Measurements from ENCODE around the gene GPR173.

Gene GPR173

GRCh38 chrX:53048169-53049126 lies at the start of gene GPR173:
GPR173 (plus strand) TSS chrX:53048789; CDS start chrX:53076622, 27,833 bp downstream.
- DNase-seq, result no peak

- DNase-seq, result peak; percentile 12
Observed at GRCh38 chrX:53000447-53001135, 48.0 kb upstream of the GPR173 start.

DNA sequence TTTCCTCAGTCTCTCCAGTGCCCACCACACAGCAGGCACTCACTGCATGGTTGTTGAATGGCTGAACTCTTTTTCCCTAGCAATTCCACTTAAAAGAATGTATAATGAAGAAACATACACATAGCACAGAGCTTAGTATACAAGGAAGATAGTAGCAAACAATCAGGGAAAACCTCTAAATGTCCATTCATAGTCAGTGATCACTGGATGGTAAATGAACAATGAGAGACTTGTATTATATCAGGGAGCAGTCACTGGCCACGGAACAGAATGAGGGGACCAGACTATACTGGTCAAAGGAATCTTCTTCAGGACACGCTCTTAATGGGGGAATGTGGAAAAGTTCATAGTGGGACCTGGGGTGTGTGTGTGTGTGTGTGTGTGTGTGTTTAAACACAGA lies 46.6 kb upstream of the GPR173 start:
- no peak for DNase-seq

DNA sequence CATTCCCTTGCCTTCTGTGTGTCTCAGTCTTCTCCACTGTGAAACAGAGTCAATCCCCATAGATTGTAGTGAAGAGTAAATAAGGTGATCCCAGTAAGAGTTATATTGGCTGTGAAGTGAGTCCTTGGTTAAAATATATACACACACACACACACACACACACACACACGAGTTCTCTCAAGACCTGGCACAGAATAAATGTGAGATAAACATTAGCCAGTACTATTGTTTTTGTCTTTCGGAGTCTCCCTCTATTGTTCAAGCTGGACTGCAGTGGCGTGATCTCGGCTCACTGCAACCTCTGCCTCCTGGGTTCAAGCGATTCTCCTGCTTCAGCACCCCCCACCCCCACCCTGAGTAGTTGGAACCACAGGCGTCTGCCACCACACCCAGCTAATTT lies 45.5 kb upstream of the GPR173 start:
- DNase-seq, result no peak

DNA sequence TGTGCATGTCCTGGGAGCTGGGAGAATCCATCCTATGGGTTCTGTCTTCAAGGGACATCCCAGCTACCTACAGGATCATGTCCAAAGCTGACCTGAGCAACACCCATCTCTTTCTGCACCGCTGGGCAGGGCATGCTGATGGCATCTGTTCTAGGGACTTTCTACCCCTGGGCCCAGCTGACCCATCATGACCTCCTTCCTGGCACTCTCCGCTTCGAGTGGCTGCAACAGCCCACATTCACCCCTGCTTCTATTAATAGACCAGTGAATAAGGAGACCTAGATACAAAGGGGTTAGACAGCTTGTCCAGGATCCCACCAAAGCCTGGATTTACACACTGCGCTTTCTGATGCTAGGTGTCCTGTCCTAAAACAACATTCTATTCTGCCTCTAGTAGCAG lies 44.6 kb upstream of the GPR173 start:
- DNase-seq, result no peak

DNA sequence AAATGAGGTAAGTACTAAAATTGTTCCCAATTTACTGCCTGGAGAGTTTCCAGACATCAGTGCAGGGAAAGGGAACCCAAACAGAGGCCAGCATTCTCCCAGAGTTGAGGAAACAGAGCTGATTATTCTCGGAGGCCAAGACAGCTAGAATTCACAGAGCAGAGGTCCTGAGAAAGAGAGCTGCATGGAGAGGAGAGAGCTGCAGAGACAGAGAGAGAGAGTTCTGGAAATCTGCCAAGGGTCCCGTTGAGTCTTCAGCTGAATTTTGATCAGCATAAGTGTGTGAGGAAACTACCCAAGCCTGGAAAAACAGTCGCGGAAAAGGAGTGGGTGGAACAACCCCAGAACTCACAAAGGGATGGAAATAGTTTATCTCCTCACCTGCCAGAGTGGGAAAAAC lies 43.8 kb upstream of the GPR173 start:
- DNase-seq, result no peak

- no peak for DNase-seq
Observed at GRCh38 chrX:53005327-53005726, 43.3 kb upstream of the GPR173 start.

GRCh38 chrX:53009032-53009431 lies 39.6 kb upstream of the GPR173 start:
- no peak for DNase-seq

GRCh38 chrX:53013291-53013690 lies 35.3 kb upstream of the GPR173 start:
- DNase-seq, result no peak

- DNase-seq, result no peak
Observed at GRCh38 chrX:53018627-53019026, 30.0 kb upstream of the GPR173 start.

DNA sequence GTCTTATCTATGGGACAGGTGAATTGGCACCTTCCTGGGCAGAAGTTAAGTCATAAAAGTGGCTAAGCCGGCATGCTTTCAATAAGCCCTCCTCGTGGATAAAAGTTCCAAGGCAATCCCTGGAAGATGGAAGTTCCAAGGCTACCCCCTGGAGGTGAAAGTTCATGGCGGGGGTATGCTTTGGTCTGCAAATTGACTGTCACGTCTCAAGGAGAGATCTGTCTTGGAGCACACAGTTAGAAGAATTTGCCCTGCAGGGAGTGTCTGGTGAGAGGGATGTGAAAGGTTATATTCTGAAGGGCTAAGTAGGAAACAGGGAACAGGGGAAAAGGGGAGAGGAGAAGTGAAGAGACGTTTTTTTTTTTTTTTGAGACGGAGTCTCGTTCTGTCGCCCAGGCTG lies 26.2 kb upstream of the GPR173 start:
- no peak for DNase-seq

DNA sequence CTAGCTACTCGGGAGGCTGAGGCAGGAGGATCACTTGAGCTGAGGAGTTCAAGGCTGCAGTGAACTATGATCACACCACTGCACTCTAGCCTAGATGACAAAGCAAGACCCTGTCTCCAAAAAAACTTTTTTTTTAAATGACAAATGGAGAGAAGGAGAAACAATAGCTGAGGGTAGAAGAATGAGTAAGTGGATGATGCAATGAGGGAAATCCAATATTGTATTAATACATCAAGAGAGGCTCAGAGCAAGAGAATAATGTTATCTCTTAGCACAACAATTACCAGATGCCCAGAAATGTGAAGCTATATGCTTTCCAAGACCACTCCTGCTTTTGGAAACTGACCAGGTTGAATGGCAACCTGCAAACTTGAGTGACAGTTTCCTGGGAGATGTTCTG lies 19.9 kb upstream of the GPR173 start:
- DNase-seq, result no peak

DNA sequence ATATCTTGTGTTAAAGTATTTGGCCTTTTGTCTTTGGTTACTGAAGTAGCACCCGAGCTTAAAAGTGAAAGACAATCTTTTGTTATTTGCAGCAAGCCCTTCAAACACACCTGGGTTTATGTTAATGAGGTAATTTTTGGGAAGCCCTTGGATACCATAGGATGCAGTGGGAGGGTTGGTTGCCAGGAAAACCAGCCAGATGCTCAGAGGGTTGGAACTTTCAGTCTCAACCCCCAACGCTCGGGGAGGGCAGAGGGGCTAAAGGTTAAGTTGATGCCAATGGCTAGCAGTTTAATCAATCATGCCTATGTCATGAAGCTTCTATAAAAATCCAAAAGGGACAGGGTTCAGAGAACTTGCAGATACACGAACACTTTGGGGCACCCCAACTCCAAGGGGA lies 17.2 kb upstream of the GPR173 start:
- DNase-seq, result no peak

DNA sequence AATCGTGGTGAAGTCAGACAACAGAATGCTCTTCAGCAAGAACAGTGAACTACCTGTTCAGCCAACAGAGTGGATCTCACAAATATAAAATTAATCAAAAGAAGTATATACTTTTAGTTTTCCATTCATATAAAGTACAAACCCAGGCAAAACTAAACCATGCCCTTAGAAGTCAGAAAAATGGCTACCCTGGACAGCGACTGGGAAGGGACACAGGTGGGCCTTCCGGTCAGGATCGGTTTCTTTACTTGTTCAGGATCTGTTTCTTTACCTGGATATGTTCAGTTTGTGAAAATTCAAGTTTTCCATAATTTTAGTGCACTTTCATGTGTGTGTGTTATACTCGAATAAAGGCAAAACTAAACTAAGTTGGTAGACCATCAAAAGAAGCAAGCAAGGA lies 12.4 kb upstream of the GPR173 start:
- no peak for DNase-seq

DNA sequence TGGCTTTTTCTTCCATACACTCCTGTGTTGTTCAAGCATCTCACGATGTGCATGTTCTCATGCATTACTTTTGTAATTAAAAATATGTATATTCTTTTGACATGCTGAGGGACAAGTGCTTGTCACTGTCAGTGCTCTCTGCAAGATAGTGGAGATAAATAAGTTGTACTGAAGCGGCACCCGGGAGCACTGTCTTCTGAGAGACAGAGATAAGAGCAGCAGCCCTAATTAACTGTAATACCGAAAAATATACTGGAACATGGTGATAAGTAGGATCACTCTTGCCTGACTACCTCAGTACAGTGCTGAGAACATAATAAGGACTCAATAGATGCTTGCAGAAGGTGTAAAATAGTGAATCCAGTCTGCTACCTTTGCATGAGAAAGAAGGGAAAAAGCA lies 9.4 kb upstream of the GPR173 start:
- DNase-seq, result no peak

DNA sequence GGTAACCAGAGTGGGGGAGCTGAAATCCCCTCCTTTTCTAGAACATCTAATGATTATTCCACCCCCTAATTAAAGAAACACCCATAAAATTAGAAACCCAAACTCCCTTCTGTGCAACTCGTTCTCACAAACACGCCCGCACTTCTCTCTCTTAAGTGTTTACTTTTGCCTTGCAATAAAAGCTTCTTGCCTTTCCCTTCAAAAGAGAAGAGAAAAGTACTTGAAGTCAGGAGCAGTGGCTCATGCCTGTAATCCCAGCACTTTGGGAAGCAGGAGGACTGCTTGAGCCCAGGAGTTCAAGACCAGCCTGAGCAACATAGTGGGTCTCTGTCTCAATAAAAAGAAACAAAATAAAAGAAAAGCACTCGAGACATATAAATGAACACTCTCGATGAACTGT lies 3.6 kb upstream of the GPR173 start:
- DNase-seq, result no peak

- no peak for DNase-seq
Observed at GRCh38 chrX:53047228-53047627, 1.4 kb upstream of the GPR173 start.

GRCh38 chrX:53049127-53049517 lies 533 bp downstream of the GPR173 start:
- DNase-seq, result no peak

- DNase-seq, result no peak
Observed at GRCh38 chrX:53050841-53051240, 2.3 kb downstream of the GPR173 start.

DNA sequence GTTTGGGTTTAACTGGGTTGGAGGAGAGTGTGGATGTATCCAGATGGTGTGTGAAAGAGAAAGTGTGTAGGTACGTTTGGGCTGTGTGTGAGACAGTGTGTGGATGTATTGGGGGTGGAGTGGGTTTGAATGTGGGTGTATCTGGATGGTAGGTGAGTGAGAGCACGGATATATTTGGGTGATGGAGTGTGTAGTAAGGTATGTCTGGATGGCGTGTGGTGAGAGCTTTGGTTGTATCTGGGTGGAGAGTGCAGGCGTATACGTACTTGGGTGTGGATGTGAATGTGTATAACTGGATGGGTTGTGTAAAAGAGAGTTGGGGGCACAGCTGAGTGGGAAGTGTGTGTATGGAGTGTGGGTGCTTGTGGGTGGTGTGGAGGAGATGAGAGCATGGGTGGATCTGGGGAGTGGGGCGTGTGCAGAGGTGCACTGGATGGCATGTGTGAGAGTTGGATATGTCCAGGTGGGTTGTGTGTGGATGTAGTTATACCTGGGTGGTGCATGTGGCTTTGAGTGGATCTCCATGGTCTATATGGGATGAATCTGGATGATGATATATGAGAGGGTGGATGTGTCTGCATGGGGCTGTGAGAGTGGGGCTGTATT lies 6.8 kb downstream of the GPR173 start:
- DNase-seq, result no peak

GRCh38 chrX:53056292-53056691 lies 7.7 kb downstream of the GPR173 start:
- no peak for DNase-seq

- no peak for DNase-seq
Observed at GRCh38 chrX:53065104-53065503, 16.5 kb downstream of the GPR173 start.

GRCh38 chrX:53071064-53071463 lies 22.5 kb downstream of the GPR173 start:
- DNase-seq, result no peak

All from CD4-positive, alpha-beta T cell treated with Interleukin-17A for 4 hours (primary cell).